ENCODE results near the gene TMIE. TPM values are rescaled to one million over a fixed set of nuclear protein-coding genes. Genes with fewer than 3 reads are reported as not detected.

The TMIE gene
- total and polyA plus RNA-seq, 2 of the 4 experiments (the other 2 are of a cell fraction), result 0.12 TPM; not detected in 1

DNA sequence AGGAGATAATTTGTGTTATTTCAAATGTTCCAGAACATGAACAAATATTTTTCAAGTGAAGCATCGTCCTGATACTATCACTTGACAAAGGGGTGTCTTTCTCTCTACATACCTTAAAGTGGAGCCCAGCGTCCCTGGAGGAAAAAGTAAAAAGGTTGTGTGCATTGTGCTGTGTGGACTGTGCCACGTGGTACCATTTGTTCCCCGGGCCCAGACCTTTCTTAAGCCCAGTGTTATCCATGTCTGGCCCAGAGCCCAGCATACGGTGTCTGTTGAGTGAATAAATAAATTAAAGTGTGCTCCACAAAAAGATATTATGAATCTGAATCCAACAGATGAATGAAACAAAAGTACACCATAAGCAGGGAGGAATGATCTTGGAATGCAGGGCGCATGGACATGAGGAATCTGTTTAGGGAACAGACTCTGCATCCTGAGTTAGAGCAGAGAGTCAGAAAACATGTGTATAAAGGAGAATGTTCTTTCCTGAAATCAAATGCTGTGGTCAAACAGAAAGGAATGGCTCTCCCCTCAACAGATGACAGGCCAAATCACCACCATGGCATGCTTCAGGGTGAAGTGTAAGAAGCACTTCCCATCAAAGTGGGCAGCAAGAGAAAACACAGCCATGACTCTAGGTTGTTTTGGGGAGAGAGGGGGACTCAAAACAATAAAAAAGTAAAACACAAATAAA, 24.6 kb downstream of the TMIE start:
- Histone ChIP-seq H3K27ac (ENCODE audit: insufficient read depth, low read length) (no peak overlapping the region), H2BK20ac (ENCODE audit: low read depth, low read length) (no peak overlapping the region), H3K9me3 (ENCODE audit: control insufficient read depth, insufficient read depth, low read length) (no peaks in the 10 kb centered on the region), H3K14ac (replicated peaks; ENCODE audit: low read depth, low read length) (no peak overlapping the region), H4K8ac (ENCODE audit: low read depth in 2 of 2, low read length in 2 of 2) (no peak overlapping the region), H3K9me1 (ENCODE audit: insufficient read depth, low read length) (no peaks in the 10 kb centered on the region), H3K18ac (ENCODE audit: low read depth, low read length) (no peak overlapping the region), H2AFZ (replicated peaks; ENCODE audit: low read length, poor library complexity) (no peak overlapping the region), H3K23ac (ENCODE audit: low read depth, low read length) (no peak overlapping the region), H2BK120ac (ENCODE audit: low read depth, low read length) (no peak overlapping the region), H4K91ac (ENCODE audit: insufficient read depth, low read depth, low read length) (no peak overlapping the region), H3K9ac (ENCODE audit: low read depth, low read length) (no peak overlapping the region), H3K4ac (ENCODE audit: low read depth, low read length) (no peak overlapping the region), H4K20me1 (ENCODE audit: insufficient read depth, low read length) (no peaks in the 10 kb centered on the region), H2BK15ac (ENCODE audit: low read depth, low read length) (no peak overlapping the region), H3K27me3 (ENCODE audit: control insufficient read depth, insufficient read depth, low read length) (peaks cover 9% of the 10 kb centered on the region), H4K5ac (ENCODE audit: low read depth, low read length) (no peak overlapping the region), H3K56ac (ENCODE audit: extremely low read depth, insufficient read depth, low read length) (no peak overlapping the region), H3K4me1 (ENCODE audit: control insufficient read depth, insufficient read depth, low read length) (no peaks in the 10 kb centered on the region), H2AK9ac (replicated peaks; ENCODE audit: low read depth, low read length, poor library complexity) (no peak overlapping the region), H3K4me3 (ENCODE audit: insufficient read depth, low read depth, low read length) (no peak overlapping the region), H2BK5ac (ENCODE audit: low read depth, low read length, poor library complexity, severe bottlenecking) (no peak overlapping the region), H3K36me3 (ENCODE audit: control insufficient read depth, insufficient read depth, low read length) (no peaks in the 10 kb centered on the region), H3K79me1 (ENCODE audit: low read depth in 1 of 2, low read length in 2 of 2) (no peaks in the 10 kb centered on the region), H2AK5ac (ENCODE audit: low read depth, low read length) (no peak overlapping the region), H3K4me2 (ENCODE audit: low read depth, low read length) (no peak overlapping the region)
- DNase-seq, result peak; percentile 9
- WGBS, 2 experiments (ENCODE audit: extremely low coverage in 2 of 2, insufficient read length in 1 of 2), result no CpG with 5 or more reads among the region's 6 CpGs
- ChIA-PET CTCF (no interaction called here), POLR2A (ENCODE audit: unreplicated experiment) (no interaction called here)
- in situ Hi-C loops (cut with MboI; ENCODE audit: low sequenced_read_pairs) (no loop called here), dilution Hi-C loops (cut with HindIII; ENCODE audit: low sequenced_read_pairs, unreplicated experiment) (no loop called here), intact Hi-C loops (cut with micrococcal nuclease) (loop anchor here (5.0 kb wide), 1 partner anchor 102 kb away; no protein-coding TSS in a partner anchor)
- TF ChIP-seq MXI1 (IDR thresholded peaks at IDR 0.05; ENCODE audit: borderline replicate concordance, low read depth, low read length) (no peak), CHD1 (IDR thresholded peaks at IDR 0.05; ENCODE audit: low read depth, low read length) (no peak), POLR2A (IDR thresholded peaks at IDR 0.05; ENCODE audit: low read depth, low read length) (no peak), USF2 (IDR thresholded peaks at IDR 0.05; ENCODE audit: low read depth, low read length) (no peak), RFX5 (IDR thresholded peaks at IDR 0.05; ENCODE audit: low read depth, low read length) (no peak), MAFK (IDR thresholded peaks at IDR 0.05; ENCODE audit: low read depth, low read length) (no peak), CEBPB (IDR thresholded peaks at IDR 0.05; ENCODE audit: low read depth, low read length) (no peak), FOS (IDR thresholded peaks at IDR 0.05; ENCODE audit: low read depth, low read length) (no peak), RCOR1 (IDR thresholded peaks at IDR 0.05; ENCODE audit: insufficient replicate concordance, low read length) (no peak), BHLHE40 (IDR thresholded peaks at IDR 0.05; ENCODE audit: low read depth, low read length) (no peak), NFE2L2 (IDR thresholded peaks at IDR 0.05; ENCODE audit: low read depth, low read length) (no peak), MAZ (IDR thresholded peaks at IDR 0.05; ENCODE audit: borderline replicate concordance, low read depth, low read length) (no peak), SMC3 (IDR thresholded peaks at IDR 0.05; ENCODE audit: low read depth, low read length) (no peak), RAD21 (IDR thresholded peaks at IDR 0.05; ENCODE audit: low read length) (no peak)
- TF ChIP-seq, protein P1, sequence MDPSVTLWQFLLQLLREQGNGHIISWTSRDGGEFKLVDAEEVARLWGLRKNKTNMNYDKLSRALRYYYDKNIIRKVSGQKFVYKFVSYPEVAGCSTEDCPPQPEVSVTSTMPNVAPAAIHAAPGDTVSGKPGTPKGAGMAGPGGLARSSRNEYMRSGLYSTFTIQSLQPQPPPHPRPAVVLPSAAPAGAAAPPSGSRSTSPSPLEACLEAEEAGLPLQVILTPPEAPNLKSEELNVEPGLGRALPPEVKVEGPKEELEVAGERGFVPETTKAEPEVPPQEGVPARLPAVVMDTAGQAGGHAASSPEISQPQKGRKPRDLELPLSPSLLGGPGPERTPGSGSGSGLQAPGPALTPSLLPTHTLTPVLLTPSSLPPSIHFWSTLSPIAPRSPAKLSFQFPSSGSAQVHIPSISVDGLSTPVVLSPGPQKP (IDR thresholded peaks at IDR 0.05; ENCODE audit: borderline replicate concordance, low read depth, low read length), result no peak
- TF ChIP-seq, protein P2, sequence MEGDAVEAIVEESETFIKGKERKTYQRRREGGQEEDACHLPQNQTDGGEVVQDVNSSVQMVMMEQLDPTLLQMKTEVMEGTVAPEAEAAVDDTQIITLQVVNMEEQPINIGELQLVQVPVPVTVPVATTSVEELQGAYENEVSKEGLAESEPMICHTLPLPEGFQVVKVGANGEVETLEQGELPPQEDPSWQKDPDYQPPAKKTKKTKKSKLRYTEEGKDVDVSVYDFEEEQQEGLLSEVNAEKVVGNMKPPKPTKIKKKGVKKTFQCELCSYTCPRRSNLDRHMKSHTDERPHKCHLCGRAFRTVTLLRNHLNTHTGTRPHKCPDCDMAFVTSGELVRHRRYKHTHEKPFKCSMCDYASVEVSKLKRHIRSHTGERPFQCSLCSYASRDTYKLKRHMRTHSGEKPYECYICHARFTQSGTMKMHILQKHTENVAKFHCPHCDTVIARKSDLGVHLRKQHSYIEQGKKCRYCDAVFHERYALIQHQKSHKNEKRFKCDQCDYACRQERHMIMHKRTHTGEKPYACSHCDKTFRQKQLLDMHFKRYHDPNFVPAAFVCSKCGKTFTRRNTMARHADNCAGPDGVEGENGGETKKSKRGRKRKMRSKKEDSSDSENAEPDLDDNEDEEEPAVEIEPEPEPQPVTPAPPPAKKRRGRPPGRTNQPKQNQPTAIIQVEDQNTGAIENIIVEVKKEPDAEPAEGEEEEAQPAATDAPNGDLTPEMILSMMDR (conservative IDR thresholded peaks at IDR 0.05; ENCODE audit: low read depth, low read length), result no peak
- ATAC-seq (ENCODE audit: low read depth), result peak; percentile 65
- no TSS peak for BruUV-seq (replicated peaks)

Data from IMR-90 (cell line).